IMR-90 (cell line): ENCODE measurements around the gene ENO3. TPM values are rescaled to one million over a fixed set of nuclear protein-coding genes. Genes with fewer than 3 reads are reported as not detected.

Experiments
- ATAC-seq: fragments of 200-7000 bp; cut with Tn5 transposase; 2 replicates; pipeline ENCODE4 v1.9.1; 2020; ENCODE audit warnings: low read depth, mild to moderate bottlenecking, moderate library complexity
- BruUV-seq: library from RNA; stranded (reverse); fragments of 400-500 nt; replicated peaks from 2 replicates; lab custom pipeline; 2021; lab: Mats Ljungman, UMichigan
- CTCF ChIA-PET: fragments of 300-600 bp; formaldehyde crosslinking; extraction: SDS; loops from one replicate; lab custom pipeline; 2021; ENCODE audit warnings: antibody characterized with exemption; lab: Yijun Ruan, JAX
- POLR2A ChIA-PET: fragments of 300-600 bp; sonication (Branson Sonifier 250); formaldehyde crosslinking; loops from one replicate; lab custom pipeline; 2022; ENCODE audit warnings: antibody characterized with exemption; ENCODE audit not compliant: unreplicated experiment; lab: Charles Lee
- DNase-seq: peaks from one replicate; pipeline ENCODE4 v3.0.0; 2013
- H2AFZ ChIP-seq: replicated peaks from 2 replicates; pipeline ENCODE3; 2013; ENCODE audit warnings: low read length, mild to moderate bottlenecking; ENCODE audit not compliant: poor library complexity
- H2AK5ac ChIP-seq: 2 replicates; pipeline ENCODE4 v1.6.1; 2013; ENCODE audit warnings: low read depth, low read length, inconsistent platforms
- H2AK9ac ChIP-seq: replicated peaks from 2 replicates; pipeline ENCODE3; 2013; ENCODE audit warnings: mild to moderate bottlenecking, low read depth, low read length, moderate library complexity; ENCODE audit not compliant: poor library complexity
- H2BK120ac ChIP-seq: 2 replicates; pipeline ENCODE4 v1.6.1; 2013; ENCODE audit warnings: low read depth, low read length, inconsistent platforms
- H2BK15ac ChIP-seq: 3 replicates; pipeline ENCODE4 v1.6.1; 2013; ENCODE audit warnings: low read depth, low read length, inconsistent platforms
- H2BK20ac ChIP-seq: 2 replicates; pipeline ENCODE4 v1.6.1; 2013; ENCODE audit warnings: low read depth, mild to moderate bottlenecking, inconsistent platforms, low read length, moderate library complexity
- H2BK5ac ChIP-seq: 2 replicates; pipeline ENCODE4 v1.6.1; 2013; ENCODE audit warnings: mild to moderate bottlenecking, low read depth, low read length, inconsistent platforms; ENCODE audit not compliant: poor library complexity, severe bottlenecking
- H3K14ac ChIP-seq: replicated peaks from 2 replicates; pipeline ENCODE4 v1.6.1; 2013; ENCODE audit warnings: low read depth, low read length, inconsistent platforms
- H3K18ac ChIP-seq: 2 replicates; pipeline ENCODE4 v1.6.1; 2013; ENCODE audit warnings: low read depth, low read length, control low read depth
- H3K23ac ChIP-seq: 2 replicates; pipeline ENCODE4 v1.6.1; 2013; ENCODE audit warnings: low read depth, low read length, inconsistent platforms
- H3K27ac ChIP-seq: 2 replicates; pipeline ENCODE4 v1.5.1; 2013; ENCODE audit warnings: mild to moderate bottlenecking, control low read depth, low read length; ENCODE audit not compliant: insufficient read depth
- H3K27me3 ChIP-seq: 2 replicates; pipeline ENCODE4 v1.6.1; 2013; ENCODE audit warnings: low read length; ENCODE audit not compliant: control insufficient read depth, insufficient read depth
- H3K36me3 ChIP-seq: 2 replicates; pipeline ENCODE4 v1.6.1; 2013; ENCODE audit warnings: low read length, mixed read lengths; ENCODE audit not compliant: control insufficient read depth, insufficient read depth
- H3K4ac ChIP-seq: 2 replicates; pipeline ENCODE4 v1.6.1; 2013; ENCODE audit warnings: low read depth, low read length, inconsistent platforms
- H3K4me1 ChIP-seq: 2 replicates; pipeline ENCODE4 v1.6.1; 2013; ENCODE audit warnings: low read length, mixed read lengths; ENCODE audit not compliant: control insufficient read depth, insufficient read depth
- H3K4me2 ChIP-seq: 2 replicates; pipeline ENCODE4 v1.6.1; 2013; ENCODE audit warnings: low read depth, mild to moderate bottlenecking, control low read depth, low read length, moderate library complexity
- H3K4me3 ChIP-seq: 2 replicates; pipeline ENCODE4 v1.5.1; 2013; ENCODE audit warnings: low read depth, mild to moderate bottlenecking, control low read depth, low read length, moderate library complexity; ENCODE audit not compliant: insufficient read depth
- H3K56ac ChIP-seq: 2 replicates; pipeline ENCODE4 v1.6.1; 2013; ENCODE audit warnings: low read length, inconsistent platforms; ENCODE audit not compliant: insufficient read depth; ENCODE audit errors: extremely low read depth
- H3K79me1 ChIP-seq, 2 experiments: 2 replicates each; pipeline ENCODE4 v1.6.1; 2013; ENCODE audit warnings: low read length in 2 of 2, inconsistent platforms in 1 of 2, low read depth in 1 of 2
- H3K9ac ChIP-seq: 2 replicates; pipeline ENCODE4 v1.6.1; 2013; ENCODE audit warnings: low read depth, low read length, control low read depth
- H3K9me1 ChIP-seq: 2 replicates; pipeline ENCODE4 v1.6.1; 2013; ENCODE audit warnings: low read length, inconsistent platforms; ENCODE audit not compliant: insufficient read depth
- H3K9me3 ChIP-seq: 2 replicates; pipeline ENCODE4 v1.6.1; 2013; ENCODE audit warnings: low read length; ENCODE audit not compliant: control insufficient read depth, insufficient read depth
- H4K20me1 ChIP-seq: 2 replicates; pipeline ENCODE4 v1.6.1; 2013; ENCODE audit warnings: low read length, inconsistent platforms; ENCODE audit not compliant: insufficient read depth
- H4K5ac ChIP-seq: 2 replicates; pipeline ENCODE4 v1.6.1; 2013; ENCODE audit warnings: mild to moderate bottlenecking, low read depth, low read length, control low read depth
- H4K8ac ChIP-seq, 2 experiments: 2 replicates each; pipeline ENCODE4 v1.6.1; 2013; ENCODE audit warnings: low read depth in 2 of 2, low read length in 2 of 2, control low read depth in 1 of 2, inconsistent platforms in 1 of 2
- H4K91ac ChIP-seq: 2 replicates; pipeline ENCODE4 v1.6.1; 2013; ENCODE audit warnings: low read depth, low read length, inconsistent platforms; ENCODE audit not compliant: insufficient read depth
- CEBPB ChIP-seq: IDR thresholded peaks from 2 replicates; pipeline ENCODE4 v1.6.1; 2012; ENCODE audit warnings: low read depth, low read length, improper control_type of control experiment
- FOS ChIP-seq: fragments of 150-350 bp; IDR thresholded peaks from 2 replicates; pipeline ENCODE4 v1.6.1; 2016; ENCODE audit warnings: low read depth, low read length
- MAFK ChIP-seq: IDR thresholded peaks from 2 replicates; pipeline ENCODE4 v1.6.1; 2012; ENCODE audit warnings: low read depth, low read length, improper control_type of control experiment
- MAZ ChIP-seq: IDR thresholded peaks from 2 replicates; pipeline ENCODE4 v1.6.1; 2012; ENCODE audit warnings: low read depth, mild to moderate bottlenecking, low read length, improper control_type of control experiment, moderate library complexity, borderline replicate concordance
- MXI1 ChIP-seq: IDR thresholded peaks from 2 replicates; pipeline ENCODE4 v1.6.1; 2012; ENCODE audit warnings: low read depth, mild to moderate bottlenecking, low read length, moderate library complexity, borderline replicate concordance
- NFE2L2 ChIP-seq: fragments of 150-350 bp; IDR thresholded peaks from 2 replicates; pipeline ENCODE4 v1.6.1; 2016; ENCODE audit warnings: low read depth, mild to moderate bottlenecking, low read length
- RAD21 ChIP-seq: IDR thresholded peaks from 2 replicates; pipeline ENCODE4 v1.6.1; 2012; ENCODE audit warnings: low read length, improper control_type of control experiment
- USF2 ChIP-seq: fragments of 150-350 bp; IDR thresholded peaks from 2 replicates; pipeline ENCODE4 v1.6.1; 2017; ENCODE audit warnings: mild to moderate bottlenecking, antibody characterized with exemption, low read length, low read depth
- WGBS, 2 experiments: methylation state at CpG; one replicate each; pipeline versions ENCODE4 v1.1.5 to v1.1.7; 2013; ENCODE audit warnings: missing lambda C conversion rate in 2 of 2; ENCODE audit not compliant: insufficient read length in 1 of 2; ENCODE audit errors: extremely low coverage in 2 of 2; 5-methylcytosine and 5-hydroxymethylcytosine counted together
- dilution Hi-C: fragments of 300-500 bp; cut with HindIII; formaldehyde crosslinking; loops from one replicate; pipeline ENCODE4 v1.14.3; 2018; ENCODE audit warnings: low sequenced_read_pairs; ENCODE audit not compliant: unreplicated experiment
- in situ Hi-C: fragments of 300-500 bp; cut with MboI; formaldehyde crosslinking; loops from 3 replicates; pipeline ENCODE4 v1.14.3; 2019; ENCODE audit warnings: low sequenced_read_pairs, inconsistent platforms, mixed read lengths
- intact Hi-C: fragments of 100-400 bp; cut with micrococcal nuclease; formaldehyde crosslinking; loops from 2 replicates; pipeline ENCODE4 v1.10.0; 2022
- polyA plus RNA-seq, 3 experiments: library from polyadenylated mRNA; depleted of rRNA; stranded (reverse); fragments of >200 nt; gene quantifications; 2 replicates each; pipeline ENCODE4 v1.2.3, GENCODE V29; 2012; ENCODE audit warnings: low replicate concordance in 1 of 3
- total RNA-seq: library from RNA; depleted of rRNA; stranded (reverse); fragments of >200 nt; gene quantifications from 2 replicates; pipeline ENCODE4 v1.2.3, GENCODE V29; 2012

Gene ENO3
- total and polyA plus RNA-seq, 2 of the 4 experiments (the other 2 are of a cell fraction): 1.4 to 5.1 TPM

DNA sequence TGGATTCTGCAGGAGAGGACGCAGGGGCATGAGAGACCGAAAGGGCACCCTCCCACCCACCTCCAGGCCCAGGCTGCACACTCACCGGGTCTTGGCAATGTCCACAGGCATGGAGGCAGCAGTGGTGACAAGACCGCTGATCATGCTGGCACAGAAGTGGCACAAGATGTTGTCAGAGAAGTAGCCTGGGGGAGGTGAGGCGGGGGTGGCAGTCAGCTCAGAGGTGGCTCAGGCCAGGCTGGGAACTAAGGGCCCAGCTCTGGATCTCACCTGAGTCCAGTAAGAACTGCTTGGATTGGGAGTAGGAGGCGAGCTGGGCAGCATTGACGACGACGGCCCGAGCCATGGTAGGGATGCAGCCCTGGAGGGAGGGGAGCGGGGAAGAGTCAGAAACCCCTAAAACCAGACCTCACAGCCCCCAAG is 12.8 kb upstream of the ENO3 start:
- Histone ChIP-seq H3K23ac (no peak overlapping the region), H2AK9ac (no peak overlapping the region), H2BK5ac (no peak overlapping the region), H3K4me3 (no peak overlapping the region), H4K91ac (no peak overlapping the region), H4K5ac (no peak overlapping the region), H3K4ac (no peak overlapping the region), H3K79me1 (peaks cover 17 to 42% of the 10 kb centered on the region in 2 experiments; a peak in 3 of 4 replicates), H4K8ac (no peak overlapping the region), H3K14ac (no peak overlapping the region), H3K18ac (no peak overlapping the region), H3K4me1 (peaks cover 14% of the 10 kb centered on the region), H3K9me3 (no peaks in the 10 kb centered on the region), H3K56ac (no peak overlapping the region), H3K27me3 (no peaks in the 10 kb centered on the region), H3K9me1 (peaks cover 17% of the 10 kb centered on the region), H2BK15ac (no peak overlapping the region), H2BK120ac (no peak overlapping the region), H3K4me2 (no peak overlapping the region; the same call in 1 of the 2 replicates), H3K9ac (no peak overlapping the region), H3K36me3 (peaks cover 26% of the 10 kb centered on the region), H2BK20ac (no peak overlapping the region), H4K20me1 (peaks cover 19% of the 10 kb centered on the region; the same call in 1 of the 2 replicates), H2AK5ac (no peak overlapping the region), H2AFZ (no peak overlapping the region), H3K27ac (no peak overlapping the region)
- POLR2A ChIA-PET: no interaction called here
- dilution Hi-C loops (no loop called here), intact Hi-C loops (no loop called here), in situ Hi-C loops (no loop called here)
- WGBS, 2 experiments: no CpG with 5 or more reads among the region's 11 CpGs
- DNase-seq (no peak), ATAC-seq (no peak)
- BruUV-seq: no TSS peak
- no peak for TF ChIP-seq NFE2L2
- no peak for TF ChIP-seq MAFK
- no peak for TF ChIP-seq USF2
- no peak for TF ChIP-seq FOS
- no peak for TF ChIP-seq CEBPB
- TF ChIP-seq MXI1: no peak
- TF ChIP-seq RAD21: no peak
- no peak for TF ChIP-seq MAZ
- CTCF ChIA-PET: no interaction called here
